Endodermal cell (in vitro differentiated cells): Measurements from ENCODE around the gene FUOM. TPM values are rescaled to one million over a fixed set of nuclear protein-coding genes. Genes with fewer than 3 reads are reported as not detected.

Source experiments
- DNase-seq: peaks from one replicate; pipeline ENCODE4 v3.0.0-alpha.2; 2017
- H3K27ac ChIP-seq: 2 replicates; pipeline ENCODE4 v1.5.1; 2013; ENCODE audit warnings: mild to moderate bottlenecking, low read depth, low read length, moderate library complexity
- H3K27me3 ChIP-seq: 2 replicates; pipeline ENCODE4 v1.6.1; 2013; ENCODE audit warnings: mild to moderate bottlenecking, low read length, moderate library complexity; ENCODE audit not compliant: insufficient read depth, control insufficient read depth, poor library complexity, severe bottlenecking
- H3K36me3 ChIP-seq: 2 replicates; pipeline ENCODE4 v1.7.0; 2013; ENCODE audit warnings: mild to moderate bottlenecking, low read length, moderate library complexity; ENCODE audit not compliant: control insufficient read depth, insufficient read depth
- H3K4me1 ChIP-seq: one replicate; pipeline ENCODE4 v1.7.0; 2013; ENCODE audit warnings: low read length; ENCODE audit not compliant: control insufficient read depth, insufficient read depth
- H3K4me3 ChIP-seq: 2 replicates; pipeline ENCODE4 v1.5.1; 2013; ENCODE audit warnings: mild to moderate bottlenecking, low read length, moderate library complexity
- H3K9ac ChIP-seq: 2 replicates; pipeline ENCODE4 v1.6.1; 2013; ENCODE audit warnings: mild to moderate bottlenecking, low read length, moderate library complexity; ENCODE audit not compliant: poor library complexity, severe bottlenecking; ENCODE audit errors: extremely low read depth
- H3K9me3 ChIP-seq: 2 replicates; pipeline ENCODE4 v1.6.1; 2013; ENCODE audit warnings: mild to moderate bottlenecking, low read length, moderate library complexity; ENCODE audit not compliant: control insufficient read depth
- H3K27ac Mint-ChIP-seq: 2 replicates; pipeline ENCODE4 v1.8.0; 2020; ENCODE audit warnings: mixed read lengths
- H3K27me3 Mint-ChIP-seq: 2 replicates; pipeline ENCODE4 v1.8.0; 2021; ENCODE audit warnings: mild to moderate bottlenecking, mixed read lengths; ENCODE audit not compliant: insufficient read depth
- H3K36me3 Mint-ChIP-seq: 2 replicates; pipeline ENCODE4 v1.8.0; 2020; ENCODE audit warnings: low read depth, mixed read lengths
- H3K4me1 Mint-ChIP-seq: 2 replicates; pipeline ENCODE4 v1.8.0; 2020; ENCODE audit warnings: mixed read lengths
- H3K4me3 Mint-ChIP-seq: 2 replicates; pipeline ENCODE4 v1.8.0; 2020; ENCODE audit warnings: mild to moderate bottlenecking, moderate library complexity, mixed read lengths
- H3K9me3 Mint-ChIP-seq: 2 replicates; pipeline ENCODE4 v1.8.0; 2020; ENCODE audit warnings: mild to moderate bottlenecking, mixed read lengths
- CTCF ChIP-seq: fragments of 200-600 bp; sonication (generic); conservative IDR thresholded peaks from 2 replicates; pipeline ENCODE4 v1.5.0; 2021; ENCODE audit warnings: antibody characterized with exemption, mild to moderate bottlenecking
- WGBS, 2 experiments: methylation state at CpG; one replicate each; pipeline versions ENCODE4 v1.1.5 to v1.1.7; 2013; ENCODE audit warnings: missing lambda C conversion rate in 2 of 2, mixed read lengths in 1 of 2; ENCODE audit not compliant: insufficient coverage in 1 of 2, insufficient read length in 1 of 2; 5-methylcytosine and 5-hydroxymethylcytosine counted together
- total RNA-seq, 2 donors: library from RNA; stranded (reverse); fragmentation: NEBNext Ultra II Directional in 1 of 2; extraction: Animal tissue kit (Norgen Biotek cat#: 25700) in 1 of 2; gene quantifications; 2 replicates in 1 of 2; 3 replicates in 1 of 2; pipeline ENCODE4 v1.2.1, GENCODE V29; 2021

The FUOM gene
- total RNA-seq, 2 donors from 2014 or later: 81.0 to 83.9 TPM

DNA sequence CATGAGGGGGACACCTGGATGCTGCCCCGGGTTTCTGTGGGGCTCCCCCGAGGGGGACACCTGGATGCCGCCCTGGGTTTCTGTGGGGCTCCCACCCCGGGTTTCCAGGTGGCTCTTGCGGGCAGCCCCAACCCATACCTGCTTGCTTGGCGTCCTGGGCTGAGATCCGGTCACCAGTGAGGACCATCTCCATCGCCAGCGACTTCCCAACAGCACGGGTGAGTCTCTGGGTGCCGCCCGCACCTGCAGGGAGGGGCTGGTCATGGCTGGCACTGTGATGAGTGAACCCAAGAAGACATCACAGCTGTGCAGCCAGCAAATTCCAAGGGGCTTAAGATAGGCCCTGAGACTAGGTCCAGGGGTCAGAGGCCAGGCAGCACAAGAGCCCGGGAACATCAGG, 8.9 kb upstream of the FUOM start:
- Histone ChIP-seq H3K4me1 (no peaks in the 10 kb centered on the region), H3K36me3 (peaks cover 72% of the 10 kb centered on the region), H3K4me3 (no peak overlapping the region), H3K9ac (no peak overlapping the region), H3K27ac (no peak overlapping the region), H3K9me3 (no peaks in the 10 kb centered on the region), H3K27me3 (no peaks in the 10 kb centered on the region)
- no peak for TF ChIP-seq CTCF
- H3K9me3 Mint-ChIP-seq: no peaks in the 10 kb centered on the region
- 95 to 97% methylated on average over 9 to 13 of the region's 13 CpGs for WGBS, 2 experiments
- no peaks in the 10 kb centered on the region for H3K27me3 Mint-ChIP-seq
- H3K36me3 Mint-ChIP-seq: peaks cover 72% of the 10 kb centered on the region
- no peak for DNase-seq
- no peak overlapping the region for H3K4me3 Mint-ChIP-seq
- no peak overlapping the region for H3K27ac Mint-ChIP-seq
- no peaks in the 10 kb centered on the region for H3K4me1 Mint-ChIP-seq

GRCh38 chr10:133366130-133366478, 8.3 kb upstream of the FUOM start:
- Mint-ChIP-seq H3K27me3 (no peaks in the 10 kb centered on the region), H3K36me3 (peaks cover 73% of the 10 kb centered on the region), H3K4me1 (no peaks in the 10 kb centered on the region), H3K27ac (no peak overlapping the region), H3K4me3 (no peak overlapping the region), H3K9me3 (no peaks in the 10 kb centered on the region)
- Histone ChIP-seq H3K4me1 (no peaks in the 10 kb centered on the region), H3K36me3 (peaks cover 72% of the 10 kb centered on the region), H3K9ac (no peak overlapping the region), H3K27ac (no peak overlapping the region), H3K27me3 (no peaks in the 10 kb centered on the region), H3K4me3 (no peak overlapping the region), H3K9me3 (no peaks in the 10 kb centered on the region)
- WGBS, 2 experiments: 84 to 87% methylated on average over 13 to 17 of the region's 17 CpGs
- TF ChIP-seq CTCF: no peak
- no peak for DNase-seq

GRCh38 chr10:133365461-133366129, 7.8 kb upstream of the FUOM start:
- H3K27me3 ChIP-seq: no peaks in the 10 kb centered on the region
- H3K4me1 Mint-ChIP-seq: no peaks in the 10 kb centered on the region
- H3K4me3 Mint-ChIP-seq: no peak overlapping the region
- no peaks in the 10 kb centered on the region for H3K4me1 ChIP-seq
- H3K36me3 Mint-ChIP-seq: peaks cover 70% of the 10 kb centered on the region
- no peak overlapping the region for H3K9ac ChIP-seq
- H3K27ac Mint-ChIP-seq: no peak overlapping the region
- 86 to 100% methylated on average over 4 to 13 of the region's 13 CpGs for WGBS, 2 experiments
- H3K9me3 Mint-ChIP-seq: no peaks in the 10 kb centered on the region
- H3K27me3 Mint-ChIP-seq: no peaks in the 10 kb centered on the region
- H3K9me3 ChIP-seq: no peaks in the 10 kb centered on the region
- TF ChIP-seq CTCF: no peak
- peaks cover 71% of the 10 kb centered on the region for H3K36me3 ChIP-seq
- H3K27ac ChIP-seq: no peak overlapping the region
- no peak for DNase-seq
- H3K4me3 ChIP-seq: no peak overlapping the region
